DMS79 (cell line): ENCODE results near the gene MYRF.

ENCODE experiments used
- DNase-seq: peaks from one replicate; lab custom pipeline; 2025; lab: John Stamatoyannopoulos, UW

MYRF gene

GRCh38 chr11:61752117-61752924 lies at the start of gene MYRF:
TSS of gene MYRF (plus strand) at chr11:61752636. CDS start at chr11:61752745, 109 bp downstream.
- no peak for DNase-seq

DNA sequence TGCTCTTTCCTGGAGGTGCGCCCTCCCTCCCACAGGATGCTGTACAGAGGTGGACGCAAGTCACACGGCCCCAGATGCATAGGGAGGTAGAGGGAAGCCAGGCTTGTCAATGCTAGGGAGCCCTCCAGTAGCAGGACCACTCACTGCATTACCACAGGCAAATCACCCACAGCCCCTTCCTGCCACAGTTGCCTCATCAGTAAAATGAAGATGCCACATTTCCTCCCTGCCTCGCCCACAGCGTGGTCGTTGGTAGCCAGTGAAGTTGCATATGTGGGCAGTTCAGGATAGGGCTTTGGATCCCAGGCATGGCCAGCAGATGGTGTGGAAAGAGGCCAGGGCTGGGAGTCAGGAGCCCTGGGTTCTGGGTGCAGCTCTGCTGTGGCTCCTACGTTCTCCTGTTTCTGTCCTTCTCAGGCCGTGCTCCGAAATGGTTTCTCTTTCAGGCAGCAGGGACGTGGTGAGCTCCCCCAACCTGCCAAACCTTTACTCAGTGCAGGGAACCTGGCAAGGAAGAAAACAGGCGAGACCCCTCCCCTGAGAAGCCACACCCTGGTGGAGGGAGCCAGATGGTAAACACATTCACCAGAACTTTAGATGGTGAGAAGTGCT lies 49.6 kb upstream of the MYRF start:
- no peak for DNase-seq

- no peak for DNase-seq
These were observed 47.6 kb upstream of the MYRF start for GRCh38 chr11:61704838-61705237.

DNA sequence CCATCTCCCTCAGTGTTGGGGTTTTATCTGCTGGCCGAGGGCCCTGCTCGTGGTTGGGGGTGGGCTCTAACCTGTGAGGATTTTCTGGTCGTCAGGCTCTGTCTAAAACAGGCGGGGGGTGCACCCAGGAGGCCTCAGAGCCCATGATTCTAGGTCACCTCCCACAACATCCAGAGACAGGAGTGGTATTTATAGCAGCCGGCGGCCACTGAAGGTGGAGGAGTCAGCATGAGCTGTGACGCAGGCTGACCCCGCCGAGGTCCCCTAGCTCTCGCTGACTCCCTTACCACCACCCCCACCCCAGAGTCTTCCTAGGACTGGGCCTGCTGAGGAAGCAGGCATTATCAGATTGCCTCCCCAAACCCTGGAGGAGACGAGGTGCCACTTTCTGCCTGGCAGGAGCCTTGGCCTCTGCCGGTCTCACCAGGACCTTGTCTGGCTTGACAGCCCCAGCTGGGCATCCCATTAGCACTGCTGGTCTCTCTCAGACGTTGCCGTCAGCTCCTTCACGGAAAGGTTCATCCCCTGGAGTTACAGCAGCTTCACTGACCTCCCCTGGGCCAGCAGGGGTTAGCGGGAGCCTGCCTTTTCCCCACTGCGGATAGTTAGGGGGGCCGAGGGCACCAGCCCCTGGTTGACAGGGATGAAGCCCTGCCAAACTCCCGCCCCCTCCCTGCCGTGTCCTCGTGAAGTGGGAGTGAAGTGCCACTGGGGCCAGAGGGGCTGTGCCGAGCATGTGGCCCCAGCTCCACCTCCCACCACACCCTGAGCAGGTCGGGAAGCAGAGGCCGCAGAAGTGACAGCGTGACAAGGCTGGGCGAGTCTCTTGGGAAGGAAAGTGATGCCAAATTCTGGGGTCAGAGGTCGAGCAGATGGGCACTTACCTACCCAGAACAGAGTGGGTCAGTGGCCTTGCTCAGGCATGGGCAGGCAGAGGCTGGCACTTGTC lies 45.7 kb upstream of the MYRF start:
- no peak for DNase-seq

GRCh38 chr11:61707574-61707973 lies 44.9 kb upstream of the MYRF start:
- no peak for DNase-seq

DNA sequence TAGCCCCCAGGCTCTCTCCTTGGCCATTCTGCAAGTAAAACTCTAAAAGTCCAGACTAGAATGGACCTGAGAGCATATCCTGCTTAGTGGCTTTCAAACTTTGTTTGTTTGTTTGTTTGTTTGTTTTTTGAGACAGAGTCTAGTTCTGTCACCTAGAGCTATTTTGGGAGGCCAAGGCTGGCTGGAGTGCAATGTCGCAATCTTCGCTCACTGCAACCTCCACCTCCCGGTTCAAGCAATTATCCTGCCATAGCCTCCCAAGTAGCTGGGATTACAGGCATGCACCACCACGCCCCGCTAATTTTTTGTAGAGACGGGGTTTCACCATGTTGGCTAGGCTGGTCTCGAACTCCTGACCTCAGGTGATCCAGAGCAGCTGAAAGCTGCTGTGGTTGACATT lies 43.3 kb upstream of the MYRF start:
- no peak for DNase-seq

- peak; percentile 73 for DNase-seq
These were observed 42.9 kb upstream of the MYRF start for GRCh38 chr11:61709572-61709971.

DNA sequence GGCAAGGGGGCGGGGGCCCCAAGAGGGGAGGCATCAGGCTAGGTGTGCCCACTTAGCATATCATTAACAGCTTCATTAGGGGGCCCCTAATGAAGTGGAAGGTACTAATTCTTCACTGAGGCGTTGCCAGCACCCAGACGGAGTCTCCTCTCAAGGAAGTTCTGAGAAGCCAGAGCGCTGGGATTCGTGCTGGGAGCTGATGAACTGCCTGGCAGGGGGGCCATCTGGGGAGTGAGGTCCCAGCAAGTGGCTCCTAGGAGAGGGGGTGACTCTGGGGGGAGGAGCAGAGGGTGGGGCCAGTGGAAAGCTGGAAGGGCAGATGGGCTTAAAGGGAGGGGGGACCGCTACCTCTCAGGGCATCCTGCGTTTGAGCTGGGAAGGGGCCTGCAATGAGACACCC lies 42.4 kb upstream of the MYRF start:
- no peak for DNase-seq

DNA sequence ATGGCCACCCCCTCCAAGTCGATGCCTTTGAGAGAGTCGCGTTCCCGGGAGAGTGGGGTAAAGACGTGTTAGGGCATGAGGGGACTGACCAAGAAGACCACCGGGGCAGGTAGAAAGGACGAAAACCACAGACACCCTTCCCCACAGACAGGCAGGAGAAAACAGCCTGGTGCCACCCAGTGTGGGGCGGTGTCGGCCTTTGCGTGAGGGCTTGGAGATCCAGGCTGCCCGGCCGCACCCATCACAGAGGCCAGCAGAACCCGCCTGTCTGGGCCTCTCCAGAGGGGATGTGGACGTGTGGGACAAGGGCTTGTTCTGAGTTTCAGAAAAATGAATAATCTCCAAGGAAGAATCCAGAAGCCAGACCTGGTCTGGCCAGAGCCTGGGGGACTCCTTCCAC lies 41.4 kb upstream of the MYRF start:
- no peak for DNase-seq

DNA sequence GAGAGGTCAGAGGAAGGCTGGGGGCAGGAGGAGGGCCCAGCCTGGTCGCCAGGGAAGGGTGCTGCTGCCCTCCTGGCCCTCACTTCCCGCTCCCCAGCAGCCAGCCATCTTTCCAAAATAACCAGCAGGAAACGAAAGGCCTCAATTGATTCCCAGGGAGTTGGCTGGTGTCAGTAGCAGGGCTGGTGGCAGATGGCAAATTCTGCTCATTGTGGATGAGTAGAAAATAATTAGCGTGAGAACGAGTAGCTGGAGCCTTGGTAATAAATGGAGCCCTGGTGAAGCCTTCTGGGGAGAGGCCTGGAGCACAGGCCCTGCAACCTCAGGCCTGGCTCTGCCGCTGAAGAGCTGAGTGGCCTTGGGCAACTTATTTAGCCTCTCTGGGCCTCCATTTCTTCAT lies 40.9 kb upstream of the MYRF start:
- no peak for DNase-seq

- no peak for DNase-seq
These were observed 40.1 kb upstream of the MYRF start for GRCh38 chr11:61712314-61712713.

DNA sequence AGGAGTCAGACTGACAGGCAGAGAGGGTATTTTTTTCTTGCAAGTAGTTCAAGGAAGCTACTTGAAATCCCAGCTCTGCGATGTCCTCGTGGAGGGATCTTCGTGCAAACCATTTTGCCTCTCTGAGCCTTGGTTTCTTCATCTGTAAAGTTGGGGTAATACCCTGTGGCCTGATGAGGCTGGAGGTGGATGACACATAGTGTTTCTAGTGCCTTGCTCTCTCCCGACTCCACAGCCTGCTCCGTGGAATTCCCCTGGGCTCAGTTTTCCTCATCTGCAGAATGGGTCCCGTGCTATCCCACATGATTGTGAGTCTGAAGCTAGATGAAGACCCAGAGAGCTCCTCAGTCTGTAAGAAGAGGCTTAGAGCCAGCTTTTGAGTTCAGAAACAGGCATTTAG lies 39.6 kb upstream of the MYRF start:
- DNase-seq, result no peak

DNA sequence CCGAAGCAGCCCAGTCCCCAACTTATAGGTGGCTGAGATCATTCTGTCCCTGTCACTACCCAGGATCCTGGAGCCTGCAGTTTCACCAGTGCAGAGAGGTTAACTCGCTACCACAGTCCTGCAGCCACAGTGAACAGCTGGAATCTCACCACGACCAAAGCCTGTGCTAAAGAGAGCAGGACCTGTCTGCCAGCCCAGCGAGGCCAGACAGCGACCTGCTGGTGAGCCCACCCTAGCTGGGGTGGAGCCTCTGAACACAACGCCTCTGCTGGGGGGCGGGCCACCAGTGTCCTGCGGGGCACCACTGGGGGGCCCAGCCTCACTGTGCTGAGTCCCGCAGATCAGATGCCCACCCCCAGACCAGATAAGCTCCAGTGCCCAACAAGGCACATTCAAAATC lies 39.0 kb upstream of the MYRF start:
- no peak for DNase-seq

DNA sequence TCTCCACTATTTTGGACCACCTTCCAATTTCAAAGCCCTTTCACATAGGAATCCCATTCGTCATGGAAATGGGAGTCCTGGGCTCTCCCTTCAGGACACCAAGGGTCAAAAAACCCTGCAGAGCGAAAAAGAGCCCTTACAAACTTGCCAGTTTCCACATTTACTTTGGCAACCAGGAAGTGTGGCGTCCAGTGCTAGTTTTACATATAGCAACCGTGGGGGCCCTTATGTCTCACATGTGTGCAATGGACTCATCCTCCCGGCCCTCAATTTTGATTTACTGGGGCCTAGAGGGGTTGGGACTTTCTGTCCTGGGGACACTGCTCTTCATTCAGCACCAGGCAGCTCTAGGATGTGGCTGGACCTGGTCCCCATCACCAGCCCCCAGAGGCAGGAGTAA lies 38.5 kb upstream of the MYRF start:
- no peak for DNase-seq

DNA sequence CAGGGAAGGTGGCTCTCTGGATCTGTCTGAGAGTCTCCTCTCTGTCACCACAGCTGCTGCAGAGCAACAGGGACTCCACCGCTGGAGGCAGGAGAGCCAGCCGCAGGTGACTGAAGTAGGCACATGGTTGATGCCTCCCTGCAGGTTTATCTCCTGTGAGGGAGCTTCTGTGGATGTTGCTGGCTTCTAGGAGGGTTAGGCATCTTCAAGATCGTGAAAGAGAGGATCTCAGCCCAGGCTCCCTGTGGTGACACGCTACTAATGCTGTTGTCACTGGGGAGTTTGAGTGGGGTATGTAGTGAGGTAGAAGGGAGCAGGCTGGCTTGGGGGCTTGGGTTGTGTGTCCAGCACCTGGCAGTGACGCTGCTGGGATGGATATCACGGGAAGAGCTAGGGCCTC lies 38.1 kb upstream of the MYRF start:
- DNase-seq, result no peak

- no peak for DNase-seq
These were observed 37.5 kb upstream of the MYRF start for GRCh38 chr11:61714916-61715315.

- DNase-seq, result no peak
These were observed 36.6 kb upstream of the MYRF start for GRCh38 chr11:61715867-61716266.

DNA sequence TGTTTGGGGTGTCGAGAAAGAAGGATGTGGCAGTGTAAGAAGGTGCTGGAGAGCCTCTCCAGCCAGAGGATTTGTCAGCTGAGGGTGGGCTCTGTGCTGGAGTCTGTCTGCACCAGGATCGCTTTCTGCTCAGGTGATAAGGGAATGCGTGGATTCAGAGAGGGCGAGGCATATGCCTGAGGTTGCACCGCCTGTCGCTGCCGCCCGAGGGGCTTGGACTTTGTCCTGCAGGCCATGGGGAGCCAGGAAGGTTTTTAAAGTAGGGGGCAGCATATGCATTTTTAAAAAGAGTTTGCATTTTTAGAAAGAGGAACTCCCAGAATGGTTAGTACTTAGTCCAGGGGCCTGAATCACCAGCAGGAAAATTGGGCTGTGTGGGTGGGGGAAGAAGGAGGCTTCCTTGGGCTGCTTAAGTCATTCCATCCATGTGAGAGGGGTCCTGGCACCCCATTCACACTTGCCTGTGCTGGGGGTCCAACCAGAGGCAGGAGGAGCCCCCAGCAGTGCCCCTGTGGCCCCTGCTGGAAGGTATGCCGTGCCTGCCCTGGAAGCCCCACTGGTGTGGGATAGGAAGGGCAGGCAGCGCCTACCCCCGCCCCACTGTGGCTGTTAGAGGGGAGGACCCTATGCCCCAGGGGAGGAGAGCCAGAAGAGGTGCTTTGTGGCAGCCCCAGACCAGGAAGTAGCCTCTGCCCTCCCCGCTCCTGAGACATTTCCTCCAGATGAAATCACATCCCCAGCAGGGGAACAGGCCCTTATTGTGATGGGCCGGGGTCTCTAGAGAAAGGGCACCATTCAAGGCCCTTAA lies 35.8 kb upstream of the MYRF start:
- DNase-seq, result no peak

DNA sequence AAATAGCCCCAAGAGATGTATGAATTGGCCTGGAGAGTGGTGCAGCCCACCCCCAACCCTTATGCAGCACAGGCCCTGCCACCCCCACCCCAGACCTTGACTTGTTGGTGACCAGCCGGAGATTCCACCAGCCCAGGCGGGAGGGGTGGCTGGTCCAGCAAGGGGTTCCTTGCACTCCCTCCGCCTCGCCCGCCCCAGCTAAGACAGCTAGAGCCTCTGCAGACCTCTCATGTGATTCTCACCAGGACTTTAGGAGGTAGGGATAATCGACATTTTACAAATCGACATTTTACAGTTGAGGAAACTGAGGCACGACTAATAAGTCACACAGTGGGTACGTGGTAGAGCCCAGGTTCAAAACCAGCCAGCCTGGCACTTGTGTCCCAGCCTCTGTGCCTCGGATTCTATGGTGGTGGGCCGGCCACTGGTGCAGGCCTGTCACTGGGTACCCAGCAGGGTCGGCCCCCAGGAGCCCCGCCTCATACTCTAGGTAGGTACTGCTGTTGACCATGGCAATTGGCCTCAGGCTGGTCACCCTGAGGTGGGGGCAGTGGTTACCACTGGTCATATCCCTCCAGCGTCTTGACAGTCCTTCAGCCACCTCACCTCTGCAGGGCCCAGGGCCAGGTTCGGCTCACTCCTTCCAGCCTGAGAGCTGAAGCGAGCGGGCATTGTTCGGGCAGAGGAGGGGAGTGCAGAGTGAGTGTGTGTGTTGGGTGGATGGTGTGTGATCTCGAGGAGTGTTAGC lies 35.0 kb upstream of the MYRF start:
- no peak for DNase-seq

DNA sequence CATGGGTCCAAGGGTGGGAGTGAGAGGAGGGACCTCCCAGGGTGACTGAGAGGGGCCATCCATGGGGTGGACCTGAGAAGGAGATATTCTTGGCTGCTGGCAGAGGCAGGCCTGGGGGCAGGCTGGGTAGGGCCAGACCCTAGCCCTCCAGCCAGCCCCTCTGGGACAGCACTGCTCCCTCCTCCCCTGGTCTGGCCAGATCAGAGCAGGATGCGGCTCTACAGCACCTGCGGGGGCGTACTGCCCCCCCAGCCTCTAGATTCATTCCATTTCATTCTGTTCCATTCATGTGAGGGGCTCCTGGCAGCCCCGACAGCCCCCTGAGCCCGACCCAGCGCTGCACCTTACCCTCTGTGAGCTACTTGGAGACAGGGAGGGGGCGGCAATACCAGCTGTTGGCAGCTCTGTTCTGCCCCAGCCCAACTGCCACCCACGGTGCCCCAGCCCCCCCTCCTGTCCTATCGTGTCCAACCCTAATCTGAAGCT lies 34.3 kb upstream of the MYRF start:
- no peak for DNase-seq
